GM19372 (cell line): ENCODE data around the gene UNK.
"Not testable (repeated sequence)": the region's sequence is repeated elsewhere in the genome, so short reads cannot be mapped to it uniquely, and the experiment has no call there.

ENCODE experiments used
- ATAC-seq: cut with Tn5 transposase; IDR thresholded peaks from one replicate; pipeline ENCODE4 v1.9.1; 2021; ENCODE audit warnings: mild to moderate bottlenecking, low read depth, moderate library complexity; ENCODE audit not compliant: unreplicated experiment

Gene UNK

GRCh38 chr17:75771334-75772281 lies 13.0 kb upstream of the UNK start:
- ATAC-seq: no peak

DNA sequence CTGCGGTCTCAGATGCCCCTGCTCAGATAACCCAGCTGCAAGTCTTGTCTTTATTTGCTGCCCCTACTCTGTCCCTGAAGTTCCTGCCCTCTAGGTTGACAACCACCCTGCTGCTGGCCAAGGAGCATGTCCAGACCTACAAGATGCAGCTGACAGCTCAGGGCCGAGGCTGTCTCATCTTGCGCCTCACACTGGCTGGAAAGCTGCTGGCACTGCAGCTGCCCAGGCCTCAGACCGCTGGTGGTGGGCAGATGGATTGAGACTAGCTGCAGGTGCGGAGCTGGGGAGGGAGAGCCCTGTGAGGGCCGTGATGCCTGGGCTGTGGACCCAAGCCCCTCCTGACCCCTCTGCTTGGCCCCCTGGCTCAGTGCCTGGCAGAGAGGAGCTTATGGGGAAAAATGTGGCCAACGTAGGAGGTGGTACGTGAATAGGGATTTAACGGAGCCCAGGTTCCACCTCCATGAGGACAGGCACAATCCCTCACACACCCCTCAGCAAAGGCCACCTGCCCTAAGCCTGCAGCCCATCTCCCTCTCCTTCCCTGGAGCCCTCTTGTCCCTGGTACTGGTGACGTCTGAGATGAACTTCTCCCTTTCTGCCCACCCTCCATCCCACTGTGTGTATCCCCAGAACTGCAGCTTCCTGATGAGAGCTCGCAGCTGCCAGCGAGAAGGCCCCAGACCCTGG lies 11.3 kb upstream of the UNK start:
- ATAC-seq: no peak

DNA sequence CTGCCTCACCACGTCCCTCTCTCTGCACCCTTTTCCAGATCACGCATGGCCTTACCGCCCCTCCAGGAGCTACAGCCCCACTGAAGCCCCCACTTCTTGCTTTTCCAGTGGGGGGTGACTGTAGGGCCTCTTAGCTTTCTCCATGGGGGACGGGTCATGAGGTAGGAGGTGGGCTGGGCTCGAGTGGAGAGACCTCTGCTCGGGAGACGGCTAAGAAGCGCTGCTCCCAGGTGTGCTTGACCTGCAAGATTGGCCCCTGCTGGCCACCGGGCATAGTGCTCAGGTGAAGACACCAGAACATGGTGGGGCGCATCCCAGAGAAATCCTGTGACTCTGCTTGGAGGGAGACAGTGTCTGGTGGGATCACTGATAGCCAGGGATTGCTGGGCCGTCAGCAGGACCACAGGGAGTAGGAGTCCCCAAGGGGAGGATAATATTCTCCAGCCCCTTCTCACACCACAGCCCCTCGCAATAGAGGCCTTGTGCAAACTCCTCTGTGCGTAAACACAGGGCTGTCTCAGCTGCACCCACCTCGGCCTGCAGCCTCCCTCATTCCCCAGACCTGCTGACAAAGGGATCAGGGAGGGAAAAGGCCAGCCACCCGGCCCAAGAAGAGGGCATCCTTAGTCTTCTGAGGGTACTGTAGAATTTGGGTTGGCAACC lies 10.7 kb upstream of the UNK start:
- no peak for ATAC-seq

GRCh38 chr17:75774471-75774990 lies 10.1 kb upstream of the UNK start:
- no peak for ATAC-seq

DNA sequence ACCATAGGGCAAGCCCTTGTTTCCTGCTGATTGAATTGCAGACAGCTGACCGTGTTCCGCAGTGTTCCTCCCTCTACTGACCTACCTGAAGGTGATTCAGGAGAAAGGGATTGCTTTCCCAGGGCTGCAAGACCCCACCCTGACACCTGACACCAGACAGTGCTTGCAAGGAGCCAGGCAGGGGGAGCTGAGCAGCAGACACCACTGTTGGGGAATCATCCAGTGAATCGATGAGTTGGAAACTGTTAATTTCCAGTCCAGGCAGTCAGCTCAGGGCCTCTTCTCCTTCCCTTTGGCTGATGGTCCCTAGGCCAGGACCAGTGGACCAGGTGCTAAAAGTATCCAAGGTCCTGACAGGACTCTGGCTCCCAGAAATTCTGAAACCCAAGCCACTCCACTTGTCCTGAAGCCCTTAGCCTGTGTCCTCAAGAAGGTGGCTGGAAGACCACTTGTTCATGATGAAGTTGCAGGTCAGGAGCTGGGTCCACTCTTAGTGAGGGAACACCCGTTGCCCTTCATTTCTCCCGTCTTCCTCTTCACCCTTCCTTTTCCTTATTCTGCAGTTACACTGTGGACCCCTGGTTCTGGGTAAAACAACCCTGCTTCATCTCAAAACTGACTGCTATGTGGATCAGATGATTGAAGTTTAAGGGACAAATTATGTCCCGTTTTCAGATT lies 9.5 kb upstream of the UNK start:
- ATAC-seq: no peak

- no peak for ATAC-seq
These were observed 8.0 kb upstream of the UNK start for GRCh38 chr17:75776386-75777295.

DNA sequence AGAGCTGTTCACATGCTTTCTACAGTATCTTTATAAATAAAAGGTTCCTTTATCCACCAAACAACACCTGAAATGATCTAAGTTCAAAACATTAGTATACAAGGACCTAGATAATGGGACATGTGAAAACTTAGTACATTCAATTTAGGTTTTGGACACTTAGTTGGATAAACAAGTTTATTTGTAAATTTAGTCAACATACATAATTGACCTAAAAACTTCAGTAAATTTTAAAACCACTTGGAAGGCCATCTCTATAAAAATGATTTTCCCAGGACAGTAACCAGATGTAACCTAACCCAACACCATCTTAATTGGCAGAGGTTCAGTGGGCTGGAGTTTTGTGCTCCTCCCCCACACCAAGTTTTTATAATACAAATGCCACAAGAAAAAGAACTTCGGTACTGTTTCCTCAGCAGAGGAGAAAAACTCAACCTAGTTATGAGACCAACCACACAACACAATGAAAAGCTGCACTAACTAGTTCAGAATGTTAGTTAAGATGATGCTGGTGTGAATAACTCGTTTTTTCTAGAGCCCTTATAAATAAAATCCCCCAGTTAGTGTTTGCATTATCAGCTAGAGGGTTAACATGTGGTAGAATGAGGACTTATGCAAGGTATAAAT lies 7.2 kb upstream of the UNK start:
- ATAC-seq: no peak

GRCh38 chr17:75778066-75778860 lies 6.3 kb upstream of the UNK start:
- ATAC-seq: not testable (repeated sequence)

DNA sequence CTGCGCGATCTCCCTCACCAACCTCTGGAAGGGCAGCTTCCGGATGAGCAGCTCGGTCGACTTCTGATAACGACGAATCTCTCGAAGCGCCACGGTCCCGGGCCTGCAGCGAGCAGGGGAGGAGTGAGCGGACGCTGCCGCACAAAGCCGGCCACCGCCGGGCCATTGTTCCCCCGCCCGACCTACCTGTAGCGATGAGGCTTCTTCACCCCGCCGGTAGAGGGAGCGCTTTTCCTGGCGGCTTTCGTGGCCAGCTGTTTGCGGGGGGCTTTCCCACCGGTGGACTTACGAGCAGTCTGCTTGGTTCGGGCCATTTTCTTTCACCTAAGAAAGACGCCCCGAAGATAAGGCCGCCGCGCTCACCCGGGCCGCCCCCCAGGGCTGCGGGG lies 5.8 kb upstream of the UNK start:
- no peak for ATAC-seq

GRCh38 chr17:75779250-75779986 lies 5.2 kb upstream of the UNK start:
- peak; percentile 50 for ATAC-seq

- ATAC-seq: no peak
These were observed 4.4 kb upstream of the UNK start for GRCh38 chr17:75779987-75780889.

- no peak for ATAC-seq
These were observed 1.4 kb upstream of the UNK start for GRCh38 chr17:75783069-75783783.

DNA sequence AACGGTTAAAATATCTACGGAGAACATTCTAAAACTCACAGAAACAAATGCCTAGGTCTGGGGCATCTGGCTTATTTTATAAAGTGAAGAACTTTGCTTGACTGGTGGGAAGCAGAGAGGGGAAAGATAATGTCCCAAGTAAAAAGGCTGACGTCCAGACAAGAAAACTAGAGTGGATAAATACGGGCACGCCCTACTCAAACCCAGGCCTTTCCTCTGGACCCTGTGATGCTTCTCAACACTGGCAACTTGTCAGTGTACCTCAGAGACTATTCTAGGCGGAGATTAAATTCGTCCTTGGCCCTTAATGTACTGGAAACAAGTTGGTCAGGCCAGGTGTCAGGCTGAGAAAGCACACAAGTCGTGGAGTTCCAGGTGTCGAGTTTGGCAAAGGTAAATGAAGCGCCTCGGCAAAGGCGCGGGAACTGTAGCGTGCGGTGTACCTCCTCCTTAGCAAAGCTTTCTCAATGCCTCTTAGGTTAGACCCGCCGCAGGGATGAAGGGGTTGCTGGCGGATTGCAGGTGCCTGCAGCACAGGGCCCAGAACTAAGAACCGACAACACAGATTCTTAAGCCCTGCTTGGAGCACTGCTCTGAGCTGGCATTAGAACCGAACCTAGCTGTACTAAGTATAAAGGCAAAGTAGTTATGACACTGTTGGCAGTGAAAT lies 668 bp upstream of the UNK start:
- no peak for ATAC-seq

DNA sequence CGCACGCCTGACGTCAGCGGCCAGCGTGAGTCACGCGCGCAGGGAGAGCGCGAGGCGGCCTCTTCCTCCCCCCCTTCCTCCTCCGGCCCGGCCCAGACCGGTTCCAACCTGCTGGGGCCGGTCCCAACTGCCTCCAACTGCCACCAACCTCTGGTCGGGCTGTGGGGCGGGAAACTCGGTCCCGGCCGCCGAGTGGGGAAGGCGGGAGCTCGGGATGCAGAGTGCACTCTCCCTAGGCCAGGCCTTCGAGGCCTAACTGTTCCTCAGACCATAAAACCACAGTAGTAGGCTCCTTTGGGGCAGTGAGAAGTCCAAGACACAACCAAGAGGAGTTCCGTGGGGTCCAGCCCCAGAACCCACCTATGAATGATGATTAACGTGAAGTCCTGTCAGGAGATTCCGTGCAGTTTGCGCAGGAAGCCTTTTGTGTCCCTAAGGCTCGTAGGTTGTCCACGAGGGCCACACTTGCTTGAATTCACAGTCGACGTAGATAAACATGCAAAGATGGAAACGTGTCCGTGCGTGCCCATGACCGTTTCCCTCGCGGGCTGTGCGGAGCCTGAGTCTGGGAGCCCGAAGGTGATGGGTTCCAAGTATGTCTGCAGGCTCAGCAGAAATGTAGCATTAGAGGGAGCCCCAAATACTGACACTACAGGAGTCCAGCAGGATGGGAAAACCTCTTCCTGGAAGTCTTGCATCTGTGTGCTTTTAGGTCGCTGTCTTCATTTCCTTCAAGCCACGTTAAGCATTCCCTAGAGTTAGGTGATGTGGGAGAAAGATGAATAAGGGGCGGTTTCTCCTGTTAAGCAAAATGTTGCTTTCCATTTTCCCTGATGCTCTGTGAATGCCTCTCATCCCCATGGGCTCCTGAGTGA lies 647 bp downstream of the UNK start:
- ATAC-seq: peak; percentile 58
